ENCODE measurements around the gene NR1D2. TPM values are rescaled to one million over a fixed set of nuclear protein-coding genes. Genes with fewer than 3 reads are reported as not detected.
A peak's percentile ranks its signal among the peaks of the same experiment; 100 is the strongest.

Gene NR1D2
- total RNA-seq, 4 donors from 2014 or later: 36.9 to 52.1 (median 41.5) TPM

GRCh38 chr3:23941440-23941839 lies 3.6 kb upstream of the NR1D2 start:
- peaks cover 0 to 12% (median 0%) of the 10 kb centered on the region in 3 donors for H3K4me1 ChIP-seq
- H3K27me3 ChIP-seq: no peaks in the 10 kb centered on the region
- H3K4me3 ChIP-seq: no peak overlapping the region
- TF ChIP-seq CTCF (IDR thresholded peaks at IDR 0.05): no peak
- TF ChIP-seq POLR2AphosphoS5 (IDR thresholded peaks at IDR 0.05): no peak
- no peak for TF ChIP-seq POLR2A (IDR thresholded peaks at IDR 0.05)
- TF ChIP-seq EP300 (IDR thresholded peaks at IDR 0.05): no peak
- H3K9me3 ChIP-seq: no peaks in the 10 kb centered on the region
- H3K27ac ChIP-seq: no peak overlapping the region
- ATAC-seq: no peak
- H3K36me3 ChIP-seq: no peaks in the 10 kb centered on the region
- 79 to 92% methylated on average over 2 to 3 of the region's 4 CpGs for WGBS, 2 donors (ENCODE audit: low coverage in 1 of 2)

- Histone ChIP-seq H3K27me3 (no peaks in the 10 kb centered on the region), H3K4me1 (peaks cover 0 to 23% (median under 1%) of the 10 kb centered on the region in 3 donors), H3K4me3 (no peak overlapping the region), H3K27ac (no peak overlapping the region), H3K9me3 (no peaks in the 10 kb centered on the region), H3K36me3 (no peaks in the 10 kb centered on the region)
- TF ChIP-seq CTCF (IDR thresholded peaks at IDR 0.05): no peak
- no peak for TF ChIP-seq POLR2A (IDR thresholded peaks at IDR 0.05)
- no peak for TF ChIP-seq EP300 (IDR thresholded peaks at IDR 0.05)
- no peak for TF ChIP-seq POLR2AphosphoS5 (IDR thresholded peaks at IDR 0.05)
- ATAC-seq: no peak
- 91 to 94% methylated on average over 4 to 11 of the region's 11 CpGs for WGBS, 2 donors (ENCODE audit: low coverage in 1 of 2)
These were observed 2.5 kb upstream of the NR1D2 start for GRCh38 chr3:23942546-23942945.

GRCh38 chr3:23944007-23944783 lies 891 bp upstream of the NR1D2 start:
- 10 to 17% methylated on average over 13 of the region's 13 CpGs for WGBS, 2 donors (ENCODE audit: low coverage in 1 of 2)
- Histone ChIP-seq H3K36me3 (no peaks in the 10 kb centered on the region), H3K27me3 (no peaks in the 10 kb centered on the region), H3K9me3 (no peaks in the 10 kb centered on the region), H3K4me3 (peak overlapping the region; percentile 65 to 95), H3K4me1 (peaks cover 0 to 40% (median 7%) of the 10 kb centered on the region in 3 donors), H3K27ac (peak overlapping the region; percentile 90 to 100 (median 100))
- TF ChIP-seq POLR2A (IDR thresholded peaks at IDR 0.05) (no peak), POLR2AphosphoS5 (IDR thresholded peaks at IDR 0.05) (no peak), EP300 (IDR thresholded peaks at IDR 0.05) (no peak), CTCF (IDR thresholded peaks at IDR 0.05) (no peak)
- no peak for ATAC-seq

GRCh38 chr3:23945663-23945912 lies 502 bp downstream of the NR1D2 start:
- no peaks in the 10 kb centered on the region for H3K27me3 ChIP-seq
- no peaks in the 10 kb centered on the region for H3K36me3 ChIP-seq
- no peak for TF ChIP-seq CTCF (IDR thresholded peaks at IDR 0.05)
- no peak for TF ChIP-seq EP300 (IDR thresholded peaks at IDR 0.05)
- no peak for TF ChIP-seq POLR2A (IDR thresholded peaks at IDR 0.05)
- TF ChIP-seq POLR2AphosphoS5 (IDR thresholded peaks at IDR 0.05): no peak
- H3K4me3 ChIP-seq: peak overlapping the region; percentile 65 to 95
- no peaks in the 10 kb centered on the region for H3K9me3 ChIP-seq
- H3K4me1 ChIP-seq: peaks cover 0 to 54% (median 14%) of the 10 kb centered on the region in 3 donors
- WGBS, 2 donors (ENCODE audit: low coverage in 1 of 2): no CpG with 5 or more reads among the region's 39 CpGs
- H3K27ac ChIP-seq: peak overlapping the region; percentile 90 to 100 (median 100)
- ATAC-seq: no peak

Measured in gastroesophageal sphincter (tissue), 4 donors.